Measurements from ENCODE around the gene STXBP2. TPM values are rescaled to one million over a fixed set of nuclear protein-coding genes. Genes with fewer than 3 reads are reported as not detected.

Gene STXBP2
- total RNA-seq (ENCODE audit: low replicate concordance), result 61.6 and 108 TPM in 2 replicates
- long read RNA-seq, transcript STXBP2-201 (19 exons, 1,876 nt), result major isoform, 29 of 35 reads
- long read RNA-seq, partial matches to known transcripts, result 4 of 35 reads
- long read RNA-seq, other reads (novel, unspliced or antisense), result 2 of 35 reads

DNA sequence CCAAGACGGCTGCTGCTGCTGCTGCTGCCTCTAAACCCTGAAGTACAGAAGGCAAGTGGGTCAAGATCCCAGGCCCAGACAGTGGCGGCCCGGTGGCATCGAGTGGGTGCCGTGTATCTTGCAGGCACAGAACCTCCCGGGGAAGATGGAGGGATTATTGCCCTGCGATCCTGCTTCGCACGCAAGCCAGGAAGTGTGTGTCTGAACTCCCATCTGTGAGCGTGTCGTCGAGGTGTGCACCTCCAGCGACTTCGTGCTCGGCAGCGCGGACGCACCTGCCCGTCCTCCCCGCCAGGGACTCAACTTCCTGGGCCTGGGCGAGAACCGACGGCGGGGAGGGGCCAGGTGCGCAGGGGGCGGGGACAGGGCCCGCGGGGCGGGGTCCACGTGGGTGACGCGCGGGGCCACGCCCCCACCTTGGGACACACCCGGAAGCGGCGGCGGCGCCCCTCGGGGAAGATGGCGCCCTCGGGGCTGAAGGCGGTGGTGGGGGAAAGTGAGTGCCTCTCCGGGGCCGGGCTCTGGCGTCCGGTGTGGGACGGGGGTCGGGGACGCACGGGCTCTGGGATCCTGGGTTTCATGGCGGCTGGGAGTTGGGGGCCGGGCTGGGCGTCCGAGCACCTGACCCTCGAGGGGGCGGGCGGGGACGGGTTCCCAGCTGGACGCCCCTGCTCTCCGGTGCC lies at the start of gene STXBP2:
Gene STXBP2, plus strand, starts transcription at position 420 of the 683 bp plus-strand sequence. Its CDS starts 40 bp downstream, at position 460.
- DNase-seq (ENCODE audit: extremely low spot score, unreplicated experiment), result peak; percentile 84
- H3K4me1 Mint-ChIP-seq (ENCODE audit: unreplicated experiment), result no peaks in the 10 kb centered on the region
- no peaks in the 10 kb centered on the region for H3K9me3 Mint-ChIP-seq
- H3K36me3 Mint-ChIP-seq, result no peaks in the 10 kb centered on the region
- H3K27ac Mint-ChIP-seq, result peak within 1 kb of the TSS; percentile 43
- peaks cover 28% of the 10 kb centered on the region for H3K27me3 Mint-ChIP-seq
- TF ChIP-seq, protein P1, sequence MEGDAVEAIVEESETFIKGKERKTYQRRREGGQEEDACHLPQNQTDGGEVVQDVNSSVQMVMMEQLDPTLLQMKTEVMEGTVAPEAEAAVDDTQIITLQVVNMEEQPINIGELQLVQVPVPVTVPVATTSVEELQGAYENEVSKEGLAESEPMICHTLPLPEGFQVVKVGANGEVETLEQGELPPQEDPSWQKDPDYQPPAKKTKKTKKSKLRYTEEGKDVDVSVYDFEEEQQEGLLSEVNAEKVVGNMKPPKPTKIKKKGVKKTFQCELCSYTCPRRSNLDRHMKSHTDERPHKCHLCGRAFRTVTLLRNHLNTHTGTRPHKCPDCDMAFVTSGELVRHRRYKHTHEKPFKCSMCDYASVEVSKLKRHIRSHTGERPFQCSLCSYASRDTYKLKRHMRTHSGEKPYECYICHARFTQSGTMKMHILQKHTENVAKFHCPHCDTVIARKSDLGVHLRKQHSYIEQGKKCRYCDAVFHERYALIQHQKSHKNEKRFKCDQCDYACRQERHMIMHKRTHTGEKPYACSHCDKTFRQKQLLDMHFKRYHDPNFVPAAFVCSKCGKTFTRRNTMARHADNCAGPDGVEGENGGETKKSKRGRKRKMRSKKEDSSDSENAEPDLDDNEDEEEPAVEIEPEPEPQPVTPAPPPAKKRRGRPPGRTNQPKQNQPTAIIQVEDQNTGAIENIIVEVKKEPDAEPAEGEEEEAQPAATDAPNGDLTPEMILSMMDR (conservative IDR thresholded peaks at IDR 0.05), result no peak
- peak within 1 kb of the TSS; percentile 77 for H3K4me3 Mint-ChIP-seq

DNA sequence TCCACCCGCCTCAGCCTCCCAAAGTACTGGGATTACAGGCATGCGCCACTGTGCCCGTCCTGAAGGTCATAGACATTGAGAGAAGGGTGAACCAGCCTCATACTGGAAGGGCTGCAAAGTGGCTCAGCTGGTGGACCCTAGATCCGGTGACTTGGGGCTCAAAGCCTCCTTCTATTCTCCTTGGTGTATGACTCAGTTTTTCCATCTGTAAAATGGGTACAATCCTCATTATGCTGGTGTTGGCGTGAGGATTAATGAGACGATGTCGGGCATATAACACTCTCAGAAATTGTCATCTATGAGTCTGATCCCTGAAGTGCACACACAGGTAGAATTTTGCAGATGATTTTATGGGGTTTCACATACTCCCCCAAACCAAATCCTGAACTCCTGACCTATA lies 47.1 kb upstream of the STXBP2 start:
- TF ChIP-seq, protein P1 (conservative IDR thresholded peaks at IDR 0.05), result no peak
- Mint-ChIP-seq H3K27ac (no peak overlapping the region), H3K4me3 (no peak overlapping the region), H3K4me1 (ENCODE audit: unreplicated experiment) (no peaks in the 10 kb centered on the region), H3K9me3 (no peaks in the 10 kb centered on the region), H3K27me3 (peaks cover 14% of the 10 kb centered on the region), H3K36me3 (no peaks in the 10 kb centered on the region)
- no peak for DNase-seq (ENCODE audit: extremely low spot score, unreplicated experiment)

DNA sequence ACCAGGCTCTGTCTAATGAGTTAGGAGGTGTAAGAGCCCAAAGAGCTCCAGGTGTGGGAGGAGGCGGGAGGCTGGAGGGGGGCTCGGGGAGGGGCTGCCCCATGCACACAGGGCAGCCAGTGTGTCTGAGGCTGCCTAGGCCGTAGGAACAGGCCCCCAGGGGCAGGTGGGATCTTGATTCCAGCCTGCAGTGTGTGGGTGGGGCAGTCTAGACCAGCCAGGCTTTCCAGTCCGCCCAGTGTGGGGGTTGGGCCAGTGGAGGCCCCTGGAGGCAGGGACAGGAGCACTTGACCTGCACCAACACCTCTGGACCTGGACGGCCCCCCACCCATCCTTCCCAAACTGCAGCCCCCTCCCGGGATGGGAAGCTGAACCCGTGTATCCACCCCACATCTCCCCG lies 46.7 kb upstream of the STXBP2 start:
- no peak overlapping the region for H3K27ac Mint-ChIP-seq
- H3K36me3 Mint-ChIP-seq, result no peaks in the 10 kb centered on the region
- H3K4me1 Mint-ChIP-seq (ENCODE audit: unreplicated experiment), result peaks cover 3% of the 10 kb centered on the region
- peaks cover 15% of the 10 kb centered on the region for H3K27me3 Mint-ChIP-seq
- H3K4me3 Mint-ChIP-seq, result no peak overlapping the region
- DNase-seq (ENCODE audit: extremely low spot score, unreplicated experiment), result no peak
- TF ChIP-seq, protein P1 (conservative IDR thresholded peaks at IDR 0.05), result no peak
- no peaks in the 10 kb centered on the region for H3K9me3 Mint-ChIP-seq

DNA sequence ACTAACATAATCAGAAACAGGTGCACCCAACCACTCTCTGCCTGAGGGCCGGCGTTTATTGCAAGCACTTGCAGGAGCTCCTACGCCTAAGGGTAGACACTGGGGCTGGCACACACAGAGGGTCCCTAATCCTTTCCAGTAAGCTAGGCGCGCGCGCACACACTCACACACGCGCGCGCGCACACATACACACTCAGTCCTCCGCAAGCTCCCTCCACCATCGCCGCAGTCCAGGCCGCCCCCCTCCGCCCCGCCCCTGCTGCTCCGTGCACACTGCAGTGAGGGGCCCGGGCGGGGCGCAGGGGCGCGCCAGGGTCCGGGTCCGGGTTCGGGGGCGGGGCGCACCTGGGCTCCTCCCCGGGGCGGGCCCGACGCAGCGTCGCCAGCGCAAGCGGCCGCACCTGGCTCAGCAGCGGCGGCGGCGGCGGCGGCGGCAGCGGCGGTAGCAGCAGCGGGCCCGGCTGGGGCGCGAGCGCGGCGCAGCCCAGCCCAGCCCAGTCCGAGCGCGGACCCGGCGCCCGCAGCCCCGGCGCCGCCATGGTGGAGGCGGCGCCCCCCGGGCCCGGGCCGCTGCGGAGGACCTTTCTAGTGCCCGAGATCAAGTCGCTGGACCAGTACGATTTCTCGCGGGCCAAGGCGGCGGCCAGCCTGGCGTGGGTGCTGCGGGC lies 41.3 kb upstream of the STXBP2 start, which contains the start of gene CAMSAP3:
Gene CAMSAP3, plus strand, starts transcription at position 398 of the 668 bp plus-strand sequence. Its CDS starts 140 bp downstream, at position 538.
- TF ChIP-seq, protein P1 (conservative IDR thresholded peaks at IDR 0.05), result no peak
- peaks cover 32% of the 10 kb centered on the region for H3K27me3 Mint-ChIP-seq
- H3K27ac Mint-ChIP-seq, result peak within 1 kb of the TSS; percentile 70
- no peaks in the 10 kb centered on the region for H3K9me3 Mint-ChIP-seq
- peak within 1 kb of the TSS; percentile 87 for H3K4me3 Mint-ChIP-seq
- H3K4me1 Mint-ChIP-seq (ENCODE audit: unreplicated experiment), result peaks cover 18% of the 10 kb centered on the region
- H3K36me3 Mint-ChIP-seq, result no peaks in the 10 kb centered on the region
- no peak for DNase-seq (ENCODE audit: extremely low spot score, unreplicated experiment)

DNA sequence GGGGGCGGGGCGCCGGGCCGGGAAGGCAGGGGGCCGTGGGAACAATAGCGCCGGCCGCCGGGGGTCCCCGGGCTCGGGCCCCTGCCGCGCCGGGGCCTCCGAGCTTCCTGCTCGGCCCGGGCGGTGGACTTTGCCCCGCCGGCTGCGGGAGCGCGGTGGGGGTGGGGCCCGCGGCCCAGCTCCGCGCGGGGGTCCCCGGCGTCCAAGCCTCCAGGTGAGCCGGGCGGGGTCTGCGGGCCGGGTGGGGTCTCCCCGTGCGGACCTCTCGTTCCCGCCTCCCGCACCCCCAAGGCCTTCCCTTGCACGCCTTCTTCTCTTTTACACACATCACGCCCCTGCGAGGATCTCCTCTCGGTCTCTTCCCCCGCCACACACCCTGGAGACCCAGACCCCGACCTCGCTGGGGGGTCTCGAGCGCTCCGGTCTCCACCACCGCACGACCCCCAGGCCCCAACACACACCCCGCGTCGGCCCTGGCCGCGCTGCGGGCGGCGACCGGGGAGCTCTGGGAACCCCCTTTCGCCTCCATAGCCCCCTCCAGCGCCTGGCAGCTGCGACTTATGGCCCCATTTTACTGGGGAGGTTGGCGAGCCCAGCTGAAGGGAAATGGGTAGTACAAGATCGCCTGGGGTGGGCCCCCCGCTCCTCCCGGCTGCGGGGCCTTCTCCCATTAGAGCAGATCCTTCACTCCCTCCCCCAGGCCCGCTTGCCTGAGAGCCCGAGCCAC lies 40.5 kb upstream of the STXBP2 start:
- TF ChIP-seq, protein P1 (conservative IDR thresholded peaks at IDR 0.05), result no peak
- no peak for DNase-seq (ENCODE audit: extremely low spot score, unreplicated experiment)
- Mint-ChIP-seq H3K36me3 (no peaks in the 10 kb centered on the region), H3K9me3 (no peaks in the 10 kb centered on the region), H3K4me3 (peak overlapping the region; percentile 87), H3K27ac (no peak overlapping the region), H3K4me1 (ENCODE audit: unreplicated experiment) (peaks cover 18% of the 10 kb centered on the region), H3K27me3 (peaks cover 32% of the 10 kb centered on the region)

Measured in type B pancreatic cell (in vitro differentiated cells).